ENCODE results near the gene SMG5.

The SMG5 gene

GRCh38 chr1:156279837-156280236 is 2.8 kb downstream of the SMG5 start:
- no peak for DNase-seq

GRCh38 chr1:156276966-156277381 is 5.7 kb downstream of the SMG5 start:
- peak; percentile 73 for DNase-seq

- DNase-seq = peak; percentile 70
Observed at GRCh38 chr1:156276532-156276931, 6.1 kb downstream of the SMG5 start.

- DNase-seq = no peak
Observed at GRCh38 chr1:156270314-156270713, 12.3 kb downstream of the SMG5 start.

GRCh38 chr1:156268336-156268735 is 14.3 kb downstream of the SMG5 start:
- no peak for DNase-seq

GRCh38 chr1:156266051-156266450 is 16.6 kb downstream of the SMG5 start:
- DNase-seq = no peak

GRCh38 chr1:156263288-156263655 is 19.4 kb downstream of the SMG5 start:
- DNase-seq = no peak

- no peak for DNase-seq
Observed at GRCh38 chr1:156262461-156263287, 20.0 kb downstream of the SMG5 start.

GRCh38 chr1:156260896-156261295 is 21.7 kb downstream of the SMG5 start:
- no peak for DNase-seq

GRCh38 chr1:156259805-156260204 is 22.8 kb downstream of the SMG5 start:
- no peak for DNase-seq

GRCh38 chr1:156258859-156259258 is 23.8 kb downstream of the SMG5 start:
- DNase-seq = no peak

GRCh38 chr1:156257711-156258110 is 24.9 kb downstream of the SMG5 start:
- no peak for DNase-seq

GRCh38 chr1:156253634-156254033 is 29.0 kb downstream of the SMG5 start:
- DNase-seq = no peak

- DNase-seq = no peak
Observed at GRCh38 chr1:156251527-156251926, 31.1 kb downstream of the SMG5 start.

GRCh38 chr1:156249593-156249992 is 33.0 kb downstream of the SMG5 start:
- DNase-seq = no peak

GRCh38 chr1:156248323-156248683 is 34.3 kb downstream of the SMG5 start:
- no peak for DNase-seq

GRCh38 chr1:156247460-156248322 is 34.9 kb downstream of the SMG5 start, which contains the start of gene PAQR6:
TSS of gene PAQR6 (minus strand) at chr1:156248056. CDS start at chr1:156246731, 1,325 bp downstream.
- DNase-seq = no peak

GRCh38 chr1:156246781-156247459 is 35.7 kb downstream of the SMG5 start:
- DNase-seq = no peak

- no peak for DNase-seq
Observed at GRCh38 chr1:156246241-156246780, 36.3 kb downstream of the SMG5 start.

GRCh38 chr1:156245451-156246232 is 37.0 kb downstream of the SMG5 start:
- DNase-seq = no peak

GRCh38 chr1:156244712-156245111 is 37.9 kb downstream of the SMG5 start:
- DNase-seq = no peak

GRCh38 chr1:156244126-156244525 is 38.5 kb downstream of the SMG5 start:
- DNase-seq = no peak
